GM18909 (cell line): ENCODE data around the gene AGPAT2.
"Not testable (repeated sequence)": the region's sequence is repeated elsewhere in the genome, so short reads cannot be mapped to it uniquely, and the experiment has no call there.

Experiments
- ATAC-seq: cut with Tn5 transposase; IDR thresholded peaks from one replicate; pipeline ENCODE4 v1.9.1; 2021; ENCODE audit warnings: mild to moderate bottlenecking; ENCODE audit not compliant: unreplicated experiment, poor library complexity

The AGPAT2 gene

GRCh38 chr9:136651860-136652259, 35.4 kb downstream of the AGPAT2 start:
- no peak for ATAC-seq

- ATAC-seq: no peak
Measured at GRCh38 chr9:136650648-136651047, 36.6 kb downstream of the AGPAT2 start.

DNA sequence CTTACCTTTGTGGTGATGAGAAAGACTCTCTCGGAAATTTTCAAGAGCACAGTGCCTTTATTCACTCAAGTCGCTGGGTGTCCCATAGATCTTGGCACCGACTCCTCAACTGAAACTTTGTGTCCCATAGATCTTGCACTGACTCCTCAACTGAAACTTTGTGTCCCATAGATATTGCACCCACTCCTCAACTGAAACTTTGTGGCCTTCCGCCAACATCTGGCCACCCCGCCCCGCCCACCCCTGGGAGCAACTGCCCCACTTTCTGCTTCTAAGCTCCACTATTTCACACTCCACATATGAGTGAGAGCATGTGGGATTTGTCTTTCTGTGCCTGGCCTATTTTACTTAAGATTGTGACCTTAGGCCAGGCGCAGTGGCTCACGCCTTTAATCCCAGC, 37.2 kb downstream of the AGPAT2 start:
- ATAC-seq: no peak

GRCh38 chr9:136648751-136649150, 38.5 kb downstream of the AGPAT2 start:
- no peak for ATAC-seq

- no peak for ATAC-seq
Measured at GRCh38 chr9:136646827-136647711, 40.2 kb downstream of the AGPAT2 start.

DNA sequence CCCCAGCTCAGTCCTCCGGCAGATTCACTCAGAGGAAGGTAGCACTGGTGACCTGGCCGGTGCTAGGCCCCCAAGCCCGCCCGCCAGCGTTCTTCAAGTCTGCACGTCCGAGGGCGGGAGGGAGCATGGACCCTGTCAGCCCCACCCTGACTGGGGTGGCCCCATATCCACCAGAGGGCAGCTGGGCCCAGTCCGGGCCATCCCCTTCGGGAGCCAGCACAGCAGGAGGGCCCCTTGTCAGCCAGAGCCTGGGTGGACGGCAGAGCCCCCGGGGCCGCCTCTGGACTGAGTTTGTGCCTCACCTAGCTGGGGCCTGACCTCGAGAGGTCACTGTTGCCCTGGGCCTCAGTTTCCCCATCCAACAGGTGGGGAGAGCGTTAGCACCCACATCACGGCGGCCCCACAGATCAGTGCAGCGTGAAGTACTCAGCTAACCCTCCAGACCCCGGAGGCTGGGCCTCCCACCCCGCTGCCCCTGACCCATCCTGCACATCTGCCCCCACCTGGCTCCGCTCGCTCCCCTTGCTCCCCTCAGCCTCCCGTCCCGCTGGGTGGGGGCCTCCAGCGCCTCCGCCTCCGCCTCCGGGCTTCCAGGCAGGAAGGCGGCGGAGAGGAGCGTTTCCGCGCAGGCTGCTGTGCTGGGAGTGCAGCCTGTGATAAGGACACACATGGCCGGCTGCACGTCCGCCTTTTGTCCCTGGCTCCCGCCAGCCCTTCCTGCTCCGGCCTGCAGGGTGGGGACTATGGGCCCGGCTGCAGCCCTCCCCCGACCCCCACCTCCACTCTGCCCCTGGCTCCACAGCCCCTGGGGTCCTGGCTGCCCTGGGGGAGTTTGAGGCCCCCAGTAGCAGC, 41.1 kb downstream of the AGPAT2 start:
- ATAC-seq: no peak

DNA sequence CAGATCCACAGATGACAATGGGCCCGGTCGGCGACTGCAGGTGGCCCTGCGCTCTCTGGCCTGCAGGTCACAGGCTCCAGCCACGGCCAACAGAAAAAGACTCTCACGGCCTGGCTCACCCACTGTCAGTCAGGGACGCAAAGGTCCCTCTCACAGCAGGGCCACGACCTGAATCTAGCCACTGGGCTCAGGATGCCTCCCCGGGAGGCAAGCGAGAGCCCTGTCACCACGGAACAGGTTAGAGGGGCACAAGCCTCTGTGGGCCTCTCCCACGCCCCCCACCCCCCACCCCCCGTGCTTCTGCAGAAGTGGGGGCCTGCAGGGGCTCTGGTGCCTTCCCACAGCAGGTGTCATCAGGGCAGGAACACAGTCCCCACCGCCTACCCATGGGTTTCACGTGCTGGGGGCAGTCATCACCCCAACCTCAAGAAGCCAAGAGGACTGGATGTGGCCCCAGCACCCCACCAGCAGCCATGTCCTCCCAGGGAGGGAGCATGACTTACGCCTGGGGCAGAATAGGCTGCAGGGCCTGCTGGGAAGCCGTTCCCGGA, 41.8 kb downstream of the AGPAT2 start:
- ATAC-seq: no peak

- no peak for ATAC-seq
Measured at GRCh38 chr9:136644593-136645351, 42.5 kb downstream of the AGPAT2 start.

GRCh38 chr9:136644343-136644592, 43.0 kb downstream of the AGPAT2 start:
- no peak for ATAC-seq

DNA sequence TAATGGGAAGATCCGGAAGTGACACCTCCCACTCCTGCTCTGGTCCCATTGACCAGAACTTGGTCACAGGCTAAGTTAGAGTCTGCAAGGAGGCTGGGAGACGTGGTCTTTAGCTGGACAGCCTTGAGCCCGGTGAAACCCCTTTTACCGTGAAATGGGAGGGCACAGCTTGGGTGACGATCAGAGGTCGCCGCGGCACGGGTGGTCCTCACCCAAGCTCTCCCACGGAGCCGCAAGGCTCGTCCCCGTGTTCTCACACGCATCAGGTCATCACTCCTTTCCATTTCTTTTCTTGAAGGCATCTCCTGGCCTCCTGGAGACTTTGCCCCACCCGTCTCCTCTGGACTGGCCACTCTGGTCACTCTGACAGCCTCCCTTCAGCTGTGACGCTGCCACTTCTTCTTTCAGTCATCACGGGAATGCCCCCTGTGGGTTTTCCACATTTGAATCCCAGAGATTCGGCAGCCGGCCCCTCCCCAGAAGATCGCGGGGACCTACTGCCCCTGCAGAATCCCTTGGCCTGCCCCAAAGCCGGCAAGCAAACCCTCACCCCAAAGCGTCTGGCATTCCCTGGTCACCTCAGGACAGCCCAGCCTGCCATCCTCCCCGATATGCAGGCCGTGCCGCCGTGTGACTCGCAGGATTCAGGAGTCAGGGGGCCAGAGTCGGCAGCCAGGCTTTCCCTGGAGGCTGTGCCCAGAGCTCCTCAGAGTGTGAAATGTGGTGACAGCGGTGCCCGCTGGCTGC, 43.5 kb downstream of the AGPAT2 start:
- ATAC-seq: no peak

- no peak for ATAC-seq
Measured at GRCh38 chr9:136642439-136642921, 44.8 kb downstream of the AGPAT2 start.

GRCh38 chr9:136640171-136641111, 46.8 kb downstream of the AGPAT2 start:
- no peak for ATAC-seq

- ATAC-seq: no peak
Measured at GRCh38 chr9:136634904-136635303, 52.4 kb downstream of the AGPAT2 start.

GRCh38 chr9:136632491-136633106, 54.7 kb downstream of the AGPAT2 start:
- ATAC-seq: not testable (repeated sequence)

- ATAC-seq: not testable (repeated sequence)
Measured at GRCh38 chr9:136632072-136632471, 55.2 kb downstream of the AGPAT2 start.

DNA sequence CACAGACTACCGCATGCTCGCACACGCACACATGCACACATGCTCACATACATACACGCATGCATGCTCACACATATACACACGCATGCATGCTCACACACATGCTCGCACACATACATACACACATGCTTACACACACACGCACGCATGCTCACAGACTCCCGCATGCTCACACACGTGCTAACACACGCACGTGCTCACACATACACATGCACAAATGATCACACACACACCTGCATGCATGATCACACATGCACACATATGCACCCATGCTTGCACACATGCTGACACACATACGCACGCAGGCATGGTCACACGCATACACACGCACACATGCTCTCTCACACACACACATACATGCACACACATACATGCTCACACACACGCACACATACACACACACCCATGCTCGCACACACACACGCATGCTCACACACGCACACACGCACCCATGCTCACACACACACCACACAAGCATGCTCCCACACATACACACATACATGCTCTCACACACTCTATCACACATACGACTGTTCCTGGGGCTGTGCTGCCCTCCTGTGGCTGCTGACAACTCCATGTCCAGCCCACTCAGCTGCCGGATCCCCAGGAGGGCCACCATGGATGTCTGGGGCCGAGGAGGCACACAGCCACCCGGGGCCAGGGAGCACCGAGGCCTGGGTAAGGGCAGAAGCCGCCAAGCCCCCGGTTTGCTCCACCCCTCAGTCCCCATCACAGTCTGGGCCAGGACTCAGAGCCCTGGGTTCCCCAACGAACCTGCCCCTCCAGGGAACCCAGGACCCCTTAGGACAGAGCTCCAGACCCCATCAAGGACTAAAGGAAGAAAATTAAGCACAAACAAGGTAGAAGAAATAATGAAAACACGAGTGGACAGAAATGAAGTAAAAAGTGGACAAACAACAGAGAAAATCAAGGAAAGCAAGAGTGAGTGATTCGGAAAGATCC, 55.9 kb downstream of the AGPAT2 start:
- no peak for ATAC-seq

DNA sequence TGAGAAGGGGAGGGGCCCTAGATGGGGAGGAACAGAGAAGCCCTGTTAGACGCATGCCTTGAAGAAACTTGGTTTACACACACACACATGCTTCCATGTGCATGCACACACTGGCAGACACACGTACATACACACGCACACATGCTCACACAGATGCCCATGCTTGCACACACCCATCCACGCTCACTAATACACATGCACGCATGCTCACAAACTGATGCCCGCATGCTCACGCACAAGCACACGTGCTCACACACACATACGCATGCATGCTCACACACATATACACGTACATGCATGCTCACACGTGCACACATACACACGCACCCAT, 56.6 kb downstream of the AGPAT2 start:
- no peak for ATAC-seq
